SKM-1 treated with dmso at 0.1 percent for 144 hours (cell line): Measurements from ENCODE around the gene FUT7.
"Not testable (repeated sequence)": the region's sequence is repeated elsewhere in the genome, so short reads cannot be mapped to it uniquely, and the experiment has no call there.

Source experiments
- DNase-seq: peaks from one replicate; lab custom pipeline; 2025; ENCODE audit not compliant: unreplicated experiment; lab: John Stamatoyannopoulos, UW

The FUT7 gene

DNA sequence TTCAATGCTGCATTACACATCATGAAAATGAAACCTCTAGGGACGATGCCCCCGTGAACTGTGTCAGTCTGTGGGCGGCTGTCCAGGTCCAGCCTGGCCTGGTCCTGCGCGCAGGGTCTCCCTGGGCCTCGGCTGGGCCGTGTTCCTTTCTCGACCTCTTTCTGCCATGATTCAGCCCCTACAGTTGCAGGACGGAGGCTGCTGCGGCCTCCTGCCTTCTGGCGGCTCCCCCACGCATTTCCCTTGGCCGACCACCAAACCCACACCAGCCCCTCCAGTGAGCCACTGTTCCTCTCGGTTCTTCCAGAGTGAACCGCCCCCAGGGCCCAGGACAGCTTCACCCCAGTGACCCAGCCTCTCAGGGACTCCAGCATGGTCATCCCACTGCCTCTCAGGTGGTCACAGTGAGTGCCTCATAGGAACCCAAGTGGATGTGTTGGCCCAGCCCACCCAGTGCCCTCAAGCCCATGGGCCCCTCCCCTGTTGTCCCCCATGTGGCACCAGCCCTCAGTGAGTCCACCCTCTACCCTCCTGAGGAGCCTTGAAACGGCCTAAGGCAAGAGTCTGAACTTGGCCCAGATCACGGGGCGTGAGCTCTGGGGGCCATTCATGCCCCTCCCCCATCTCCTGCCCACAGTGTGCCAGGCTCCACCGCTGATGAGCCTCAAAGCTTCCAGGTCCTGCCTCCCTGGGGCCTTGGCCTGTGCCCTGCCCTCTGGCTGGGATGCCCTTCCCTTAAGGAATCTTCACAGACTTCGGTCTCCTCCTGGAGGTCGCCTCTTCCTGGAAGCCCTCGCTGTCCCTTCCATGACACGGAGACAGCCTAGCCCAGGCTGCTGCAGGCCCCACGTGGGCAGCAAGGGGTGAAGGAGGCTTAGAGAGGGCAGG, 25.5 kb downstream of the FUT7 start:
- no peak for DNase-seq

DNA sequence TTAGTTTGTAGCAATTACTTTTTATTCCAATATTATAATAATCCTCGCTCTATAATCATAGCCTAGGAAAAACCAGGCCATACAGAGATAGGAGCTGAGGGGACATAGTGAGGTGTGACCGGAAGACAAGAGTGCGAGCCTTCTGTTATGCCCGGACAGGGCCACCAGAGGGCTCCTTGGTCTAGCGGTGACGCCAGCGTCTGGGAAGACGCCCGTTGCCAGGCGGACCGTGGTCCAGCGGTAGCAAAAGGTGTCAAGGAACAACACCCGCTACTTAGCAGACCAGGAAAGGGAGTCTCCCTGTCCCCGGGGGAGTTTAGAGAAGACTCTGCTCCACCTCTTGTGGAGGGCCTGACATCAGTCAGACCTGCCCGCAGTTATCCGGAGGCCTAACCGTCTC, 27.6 kb downstream of the FUT7 start:
- not testable (repeated sequence) for DNase-seq

DNA sequence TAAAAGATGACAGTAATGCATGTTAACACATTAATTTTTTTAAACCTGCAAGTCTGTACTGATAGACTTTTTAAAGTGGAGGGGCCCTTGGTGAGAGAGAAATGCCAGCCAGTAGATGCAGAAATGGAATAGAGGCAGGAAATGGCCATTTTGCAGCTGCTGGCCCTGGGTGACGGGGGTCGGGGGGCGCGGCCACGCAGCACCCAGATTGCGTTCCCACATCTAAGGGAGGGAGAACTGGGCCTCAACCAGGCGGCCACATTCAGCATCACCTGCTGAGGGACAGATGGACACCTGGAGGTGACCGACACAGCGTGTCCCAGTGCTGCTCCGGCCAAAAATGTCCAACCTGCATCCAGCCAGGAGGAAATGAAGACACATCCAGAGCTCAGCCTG, 29.2 kb downstream of the FUT7 start:
- DNase-seq = no peak

DNA sequence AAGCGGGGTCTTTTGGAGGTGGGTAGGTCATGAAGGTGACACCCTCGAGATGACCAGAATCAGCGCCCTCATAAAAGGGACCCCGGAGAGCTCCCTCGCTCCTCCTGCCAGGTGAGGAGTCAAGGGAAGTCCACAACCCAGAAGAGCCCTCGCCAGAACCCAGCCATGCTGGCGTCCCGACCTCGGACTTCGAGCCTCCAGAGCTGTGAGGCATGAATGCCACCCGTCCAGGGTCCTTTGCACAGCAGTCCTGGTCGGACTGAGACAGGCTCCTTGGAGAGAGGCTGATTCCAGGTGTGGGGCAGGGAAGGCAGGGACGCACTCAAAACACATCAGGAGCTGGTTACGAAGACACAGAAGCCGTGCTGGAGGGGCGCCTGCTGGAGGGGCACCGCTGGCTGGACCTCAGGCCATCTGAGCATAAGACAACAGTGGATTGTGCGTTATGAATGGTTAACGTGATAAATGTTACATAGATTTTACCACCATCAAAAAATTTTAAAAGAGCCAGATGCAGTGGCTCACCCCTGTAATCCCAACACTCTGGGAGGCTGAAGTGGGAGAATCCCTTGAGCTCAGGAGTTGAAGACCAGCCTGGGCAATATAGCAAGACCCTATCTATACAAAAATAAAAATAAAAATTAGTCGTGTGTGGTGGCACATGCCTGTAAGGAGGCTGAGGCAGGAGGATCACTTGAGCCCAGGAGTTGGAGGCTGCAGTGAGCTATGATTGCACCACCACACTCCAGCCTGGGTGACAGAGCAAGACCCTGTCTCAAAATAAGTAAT, 29.8 kb downstream of the FUT7 start:
- DNase-seq = no peak

DNA sequence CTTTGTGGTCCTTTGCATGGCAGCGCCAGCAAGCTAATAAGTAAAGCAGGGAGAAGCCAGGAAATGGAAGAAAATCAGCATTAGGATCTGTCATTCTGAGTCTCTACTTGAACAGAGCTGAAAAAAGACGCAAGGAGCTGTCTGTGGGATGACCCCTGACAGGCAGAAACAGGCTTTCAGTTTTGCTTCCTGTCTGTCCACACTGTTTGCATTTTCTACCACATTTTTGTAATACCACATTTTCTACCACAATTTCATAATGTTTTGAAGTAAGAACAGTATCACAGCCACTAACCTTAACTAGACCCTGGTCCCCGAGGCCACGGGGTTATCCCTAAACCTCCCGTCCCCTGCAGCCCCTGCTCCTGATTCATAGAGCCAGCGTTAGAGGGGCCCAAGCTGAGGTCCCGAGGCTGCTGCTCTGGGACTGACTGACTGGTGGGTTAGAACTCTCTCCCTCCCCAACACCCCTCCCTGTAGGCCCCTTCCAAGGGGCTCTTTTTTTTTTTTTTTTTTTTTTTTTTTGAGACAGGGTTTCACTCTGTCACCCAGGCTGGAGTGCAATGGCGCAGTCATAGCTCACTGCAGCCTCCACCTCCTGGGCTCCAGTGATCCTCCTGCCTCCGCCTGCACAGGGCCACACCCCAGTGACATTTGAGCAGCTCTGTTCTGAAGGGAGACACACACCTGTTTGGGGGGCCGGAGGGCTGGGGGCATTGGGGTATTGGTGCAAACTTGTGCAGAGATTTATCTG, 31.5 kb downstream of the FUT7 start:
- peak; percentile 76 for DNase-seq

DNA sequence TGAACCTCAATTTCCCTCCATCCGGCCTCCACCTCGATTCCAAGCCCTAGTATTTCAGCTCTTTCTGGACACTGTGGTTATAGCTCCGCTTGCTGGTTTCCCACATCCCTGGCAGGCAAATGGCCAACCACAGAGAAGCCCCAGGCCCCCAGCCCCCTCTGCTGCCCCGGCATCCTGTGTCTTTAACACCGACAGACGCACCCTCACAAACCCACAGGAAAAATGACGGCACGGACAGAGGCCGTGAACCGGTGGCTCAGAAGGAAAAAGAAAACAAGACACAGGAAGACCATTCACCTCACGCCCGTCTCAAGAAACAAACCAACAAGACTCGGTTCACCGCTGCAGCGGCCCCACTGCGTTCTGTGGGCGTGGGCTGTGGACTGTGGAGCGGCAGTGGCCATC, 34.1 kb downstream of the FUT7 start:
- no peak for DNase-seq

DNA sequence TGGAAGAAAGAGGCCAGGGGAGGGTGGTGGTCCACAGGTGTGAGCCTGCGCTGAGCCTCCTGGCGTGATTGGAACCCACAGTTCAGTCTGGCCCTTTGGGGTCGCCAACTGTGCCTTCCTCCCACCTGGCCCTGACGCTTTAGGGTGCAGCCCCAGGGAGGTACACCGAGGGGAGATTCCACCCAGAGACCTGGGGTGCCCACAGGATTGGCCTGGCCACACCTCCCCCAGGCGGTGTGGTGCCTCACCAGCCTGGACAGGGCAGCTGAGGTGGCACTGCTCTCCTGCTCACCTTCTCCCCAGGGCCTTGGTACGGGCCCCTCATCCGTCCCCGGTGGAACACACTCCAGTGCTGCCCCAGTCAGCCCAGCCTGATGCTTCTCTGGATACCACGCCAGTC, 34.5 kb downstream of the FUT7 start:
- DNase-seq = no peak

DNA sequence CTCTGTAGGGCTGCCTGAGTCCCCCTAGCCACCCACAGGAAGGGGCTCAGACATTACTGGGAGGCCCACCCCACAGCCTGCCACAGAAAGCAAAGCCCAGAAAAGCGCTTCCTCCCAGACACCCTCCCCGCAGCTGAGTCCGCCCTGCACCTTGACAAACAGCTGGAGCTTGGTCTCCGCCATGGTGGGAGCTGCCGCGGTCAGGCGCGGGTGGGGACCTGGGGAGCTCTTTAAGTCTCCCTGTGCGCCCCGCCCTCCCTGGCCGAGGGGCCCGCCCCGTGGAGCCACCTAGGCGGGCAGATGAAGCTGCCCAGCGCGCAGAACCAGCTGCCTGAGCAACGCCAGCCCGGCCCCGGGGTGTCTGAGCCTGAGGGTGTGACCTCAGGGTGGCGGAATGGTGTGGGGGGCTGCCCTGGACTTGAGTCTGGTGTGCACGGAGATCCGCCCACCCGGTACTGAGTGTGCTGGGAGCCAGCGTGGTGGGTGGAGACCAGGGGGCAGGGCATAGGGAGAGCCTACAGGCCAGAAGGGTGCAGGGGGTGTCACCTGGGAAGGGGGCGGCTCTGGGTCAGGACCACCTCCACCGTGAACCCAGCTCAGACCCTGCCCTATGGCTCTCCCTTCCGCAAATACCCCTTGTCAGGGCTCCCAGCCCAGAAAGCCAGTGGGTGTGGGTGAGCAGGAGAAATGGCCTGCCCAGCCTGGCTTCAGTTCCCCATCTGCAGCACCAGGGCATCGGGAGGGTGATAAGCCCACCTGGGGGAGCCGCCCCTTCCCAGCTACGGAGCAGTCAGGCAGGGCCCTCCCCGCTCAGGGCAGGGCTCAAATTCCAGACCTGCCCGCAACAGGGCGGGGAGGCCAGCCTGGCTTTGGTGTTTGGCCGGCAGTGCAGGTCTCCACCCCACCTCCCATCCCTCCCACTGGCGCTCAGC, 35.3 kb downstream of the FUT7 start, which contains the start of gene CLIC3:
CLIC3 (minus strand) TSS at position 208 of the 932 bp plus-strand sequence; CDS start at position 183, 25 bp downstream.
- no peak for DNase-seq

DNA sequence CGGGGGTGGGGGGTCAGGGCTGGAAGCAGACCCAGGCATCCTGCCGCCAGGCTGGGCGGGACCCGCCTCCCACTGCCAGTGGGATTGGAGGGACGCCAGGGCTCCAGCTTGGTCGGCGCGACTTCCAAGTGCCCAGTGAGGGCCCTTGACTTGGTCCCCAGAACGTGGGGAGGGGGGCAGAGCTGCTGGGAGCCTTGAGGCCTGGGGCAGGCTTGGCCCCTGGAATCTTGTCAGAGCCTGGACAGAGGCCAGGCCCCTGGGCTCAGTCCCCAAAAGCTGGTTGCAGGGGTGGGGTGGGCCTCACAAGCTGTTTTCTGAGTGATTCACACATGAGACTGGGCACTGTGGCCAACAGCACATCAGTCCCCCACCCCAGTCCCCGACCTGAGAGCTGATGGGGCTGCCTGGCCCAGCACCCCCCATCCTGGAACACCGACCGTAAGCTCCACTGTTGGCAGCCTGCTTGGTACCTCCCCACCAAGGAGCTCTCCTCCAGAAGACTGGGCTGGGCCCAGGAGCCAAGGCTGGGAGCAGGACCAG, 36.0 kb downstream of the FUT7 start:
- no peak for DNase-seq

DNA sequence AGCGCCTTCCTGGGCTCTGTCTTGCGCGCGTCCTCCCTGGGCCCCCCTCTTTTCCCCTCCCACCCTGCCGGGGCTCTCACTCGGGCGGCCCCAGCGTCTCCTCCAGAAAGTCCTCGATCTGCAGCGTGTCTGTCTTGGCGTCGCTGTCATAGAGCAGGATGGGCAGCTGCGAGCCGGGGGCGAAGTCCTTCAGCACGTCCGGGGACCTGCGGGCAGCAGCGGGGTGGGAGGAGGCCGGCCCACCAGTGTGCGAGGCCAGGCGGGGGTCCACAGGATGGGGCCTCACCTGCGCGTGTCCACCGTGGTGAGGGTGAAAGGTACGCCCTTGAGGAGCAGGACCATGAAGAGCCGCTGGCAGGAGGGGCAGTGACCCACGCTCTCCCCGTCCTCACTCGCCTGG, 36.5 kb downstream of the FUT7 start:
- no peak for DNase-seq

DNA sequence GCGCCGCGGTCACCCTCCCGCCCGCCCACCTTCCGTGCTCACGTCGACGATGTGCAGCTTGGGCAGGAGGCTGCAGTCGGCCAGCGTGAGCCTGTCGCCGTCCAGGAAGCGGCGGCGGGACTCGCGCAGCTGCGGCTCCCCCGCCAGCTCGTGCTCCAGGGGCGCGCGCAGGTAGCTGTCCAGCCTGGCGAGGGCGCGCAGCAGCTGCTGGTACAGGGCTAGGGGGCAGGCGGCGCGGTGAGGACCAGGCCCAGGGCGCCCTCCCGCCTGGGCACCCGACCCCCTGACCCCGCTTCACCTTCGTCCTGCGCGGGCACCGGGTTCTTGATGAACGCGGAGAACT, 37.0 kb downstream of the FUT7 start:
- DNase-seq = no peak

DNA sequence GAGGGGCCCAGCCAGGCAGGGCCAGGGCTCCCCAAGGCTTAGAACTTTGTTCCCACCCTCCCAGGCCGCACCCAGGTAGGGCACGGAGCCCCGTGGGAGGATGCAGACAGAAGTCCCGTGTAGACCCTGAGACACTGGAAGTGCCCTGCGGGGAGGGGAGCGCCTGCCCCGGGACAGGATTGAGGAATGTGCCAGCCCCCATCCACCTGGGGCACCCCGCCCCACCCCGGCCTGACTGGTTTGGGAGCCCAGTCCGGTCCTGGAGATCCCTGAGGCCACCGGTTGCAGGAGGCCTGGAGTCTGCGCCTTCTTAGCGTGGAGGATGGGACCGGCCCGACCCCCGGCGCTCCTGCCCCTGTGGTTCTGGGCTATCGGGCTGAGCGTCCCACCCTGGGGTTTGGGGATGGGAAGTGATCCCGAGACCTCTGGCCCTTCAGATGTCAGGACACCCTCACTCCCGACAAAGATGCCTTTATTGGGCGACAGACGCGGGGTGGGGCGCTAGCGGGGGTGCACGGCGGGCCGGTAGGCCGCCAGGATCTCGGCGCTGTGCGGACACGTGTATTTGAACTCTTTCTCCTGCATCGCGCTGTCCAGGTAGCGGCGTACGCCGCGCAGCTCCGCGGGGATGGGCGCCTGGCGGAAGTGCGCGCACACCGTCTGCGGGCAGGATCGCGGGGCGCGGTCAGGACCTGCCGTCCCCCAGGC, 37.6 kb downstream of the FUT7 start:
- DNase-seq = no peak

DNA sequence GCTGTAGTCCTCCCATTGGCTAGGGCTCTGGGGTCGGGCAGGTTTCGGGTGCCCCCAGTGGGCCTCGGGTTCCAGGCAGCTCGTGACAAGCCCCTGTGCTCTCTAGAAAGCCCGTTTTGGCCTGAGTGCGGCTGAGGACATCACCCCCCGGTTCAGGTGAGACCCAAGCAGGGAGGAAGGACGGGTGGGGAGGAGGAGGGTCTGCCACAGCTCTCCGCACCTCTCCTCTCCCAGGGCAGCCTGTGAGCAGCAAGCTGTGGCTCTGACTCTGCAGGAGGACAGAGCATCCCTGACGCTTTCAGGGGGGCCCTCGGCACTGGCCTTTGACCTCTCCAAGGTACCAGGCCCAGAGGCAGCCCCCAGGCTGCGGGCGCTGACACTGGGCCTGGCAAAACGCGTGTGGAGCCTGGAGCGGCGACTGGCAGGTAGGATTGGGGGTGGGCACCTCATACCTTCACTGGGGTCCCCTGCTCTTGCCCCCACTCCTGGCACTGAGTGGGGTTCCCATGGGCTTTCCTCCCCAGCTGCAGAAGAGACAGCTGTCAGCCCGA, 39.0 kb downstream of the FUT7 start:
- no peak for DNase-seq

DNA sequence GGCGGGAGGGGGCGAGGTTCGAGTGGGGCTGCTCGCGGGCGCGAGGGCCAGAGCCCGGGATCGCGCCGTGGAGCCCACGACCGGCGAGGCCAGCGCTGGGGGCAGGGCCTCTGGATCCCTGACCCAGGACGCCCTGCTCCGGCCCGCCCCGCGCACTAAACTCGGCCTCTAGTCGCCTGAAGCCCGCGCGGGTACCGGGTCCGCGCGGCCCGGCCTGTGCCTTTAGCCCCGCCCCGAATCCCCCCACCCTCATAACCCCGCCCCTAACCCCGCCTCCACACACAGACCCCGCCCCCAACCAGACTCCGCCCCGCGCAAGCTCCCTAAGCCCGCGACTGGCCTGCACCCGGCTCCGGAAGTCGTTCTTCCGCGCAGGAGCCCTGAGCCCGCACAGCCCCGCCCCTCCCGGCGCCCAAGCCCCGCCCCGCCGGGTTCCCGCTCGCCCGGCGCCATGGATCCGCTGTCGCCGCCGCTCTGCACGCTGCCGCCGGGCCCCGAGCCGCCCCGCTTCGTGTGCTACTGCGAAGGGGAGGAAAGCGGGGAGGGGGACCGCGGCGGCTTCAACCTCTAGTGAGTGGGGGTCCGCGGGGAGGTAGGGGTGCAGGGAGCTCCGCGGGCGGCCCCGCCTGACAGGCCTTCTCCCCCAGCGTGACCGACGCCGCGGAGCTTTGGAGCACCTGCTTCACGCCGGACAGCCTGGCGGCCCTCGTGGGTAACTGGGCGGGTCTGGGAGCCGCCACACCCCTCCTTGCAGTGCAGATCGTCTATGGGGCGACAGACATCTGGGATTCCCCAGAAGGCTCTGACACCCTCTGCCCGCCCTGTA, 39.7 kb downstream of the FUT7 start, which contains the start of gene PAXX:
PAXX (plus strand) TSS at position 430 of the 826 bp plus-strand sequence; CDS start at position 452, 22 bp downstream.
- DNase-seq = peak; percentile 85

DNA sequence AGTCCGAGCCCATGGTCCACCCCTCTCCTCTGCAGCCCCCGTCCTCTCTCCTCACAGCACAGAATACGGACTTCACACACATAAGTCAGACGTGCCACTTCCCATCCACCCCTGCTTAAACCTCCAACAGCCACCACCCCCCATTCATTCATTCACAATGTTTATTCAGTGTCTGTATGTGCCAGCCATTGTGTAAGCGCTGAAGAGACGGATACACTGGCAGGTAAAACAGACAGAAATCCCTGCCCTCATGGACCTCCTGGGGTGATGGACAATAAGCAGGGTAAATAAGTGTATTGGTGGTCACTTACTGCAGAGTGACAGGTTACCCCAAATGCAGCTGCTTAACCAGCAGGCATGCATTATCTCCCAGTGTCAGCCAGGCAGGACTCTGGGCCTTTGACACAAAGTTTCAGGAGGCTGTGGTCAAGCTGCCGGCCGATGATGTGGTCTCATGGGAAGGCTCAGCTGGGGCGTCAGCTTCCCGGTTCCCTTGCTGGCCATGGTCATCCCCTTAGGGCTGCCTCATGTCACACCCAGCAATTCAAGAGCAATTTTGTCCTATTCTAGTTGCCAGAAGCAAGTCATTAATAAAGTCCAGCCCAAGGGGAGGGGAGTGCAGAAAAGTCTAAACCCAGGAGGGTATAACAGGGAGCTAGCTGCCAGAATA, 41.5 kb downstream of the FUT7 start:
- DNase-seq = no peak

DNA sequence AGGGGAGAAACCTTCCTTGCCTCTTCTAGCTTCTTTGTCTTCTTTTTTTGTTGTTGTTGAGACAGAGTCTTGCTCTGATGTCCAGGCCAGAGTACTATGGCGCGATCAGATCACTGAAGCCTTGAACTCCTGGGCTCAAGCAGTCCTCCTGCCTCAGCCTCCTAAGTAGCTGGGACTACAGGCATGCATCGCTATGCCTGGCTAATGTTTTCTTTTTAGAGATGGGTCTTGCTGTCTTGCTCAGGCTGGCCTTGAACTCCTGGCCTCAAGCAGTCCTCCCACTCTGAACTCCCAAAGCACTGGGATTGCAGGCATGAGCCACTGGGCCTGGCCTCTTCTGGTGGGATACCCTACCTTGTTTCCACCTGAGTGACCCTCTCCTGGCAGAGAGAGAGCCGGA, 43.0 kb downstream of the FUT7 start:
- DNase-seq = no peak

DNA sequence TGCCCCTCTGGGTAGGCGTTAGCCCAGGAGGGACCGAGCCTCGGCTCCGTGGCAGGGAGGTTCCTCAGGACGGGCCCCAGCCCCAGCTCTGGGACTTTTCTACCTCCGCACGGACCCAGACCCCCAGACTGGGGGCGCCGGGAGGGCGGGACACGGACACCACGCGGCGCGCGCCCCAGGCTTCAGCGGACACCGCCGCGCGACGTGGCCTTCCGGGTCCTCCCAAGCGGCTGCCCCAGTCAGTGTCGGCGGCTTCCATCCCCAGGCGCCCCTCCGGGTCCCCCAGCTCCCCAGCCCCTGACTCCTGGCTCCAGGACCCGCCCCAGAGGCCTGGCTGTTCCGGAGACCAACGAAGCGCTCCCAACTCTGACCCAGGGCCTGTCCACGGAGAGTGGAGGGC, 46.0 kb downstream of the FUT7 start:
- no peak for DNase-seq
